ENCODE measurements around the gene DACH2. TPM values are rescaled to one million over a fixed set of nuclear protein-coding genes. Genes with fewer than 3 reads are reported as not detected.

The DACH2 gene
- total RNA-seq, 1 donor = under 0.01 TPM

GRCh38 chrX:86696951-86697350, 548.7 kb downstream of the DACH2 start:
- TF ChIP-seq, protein P1, sequence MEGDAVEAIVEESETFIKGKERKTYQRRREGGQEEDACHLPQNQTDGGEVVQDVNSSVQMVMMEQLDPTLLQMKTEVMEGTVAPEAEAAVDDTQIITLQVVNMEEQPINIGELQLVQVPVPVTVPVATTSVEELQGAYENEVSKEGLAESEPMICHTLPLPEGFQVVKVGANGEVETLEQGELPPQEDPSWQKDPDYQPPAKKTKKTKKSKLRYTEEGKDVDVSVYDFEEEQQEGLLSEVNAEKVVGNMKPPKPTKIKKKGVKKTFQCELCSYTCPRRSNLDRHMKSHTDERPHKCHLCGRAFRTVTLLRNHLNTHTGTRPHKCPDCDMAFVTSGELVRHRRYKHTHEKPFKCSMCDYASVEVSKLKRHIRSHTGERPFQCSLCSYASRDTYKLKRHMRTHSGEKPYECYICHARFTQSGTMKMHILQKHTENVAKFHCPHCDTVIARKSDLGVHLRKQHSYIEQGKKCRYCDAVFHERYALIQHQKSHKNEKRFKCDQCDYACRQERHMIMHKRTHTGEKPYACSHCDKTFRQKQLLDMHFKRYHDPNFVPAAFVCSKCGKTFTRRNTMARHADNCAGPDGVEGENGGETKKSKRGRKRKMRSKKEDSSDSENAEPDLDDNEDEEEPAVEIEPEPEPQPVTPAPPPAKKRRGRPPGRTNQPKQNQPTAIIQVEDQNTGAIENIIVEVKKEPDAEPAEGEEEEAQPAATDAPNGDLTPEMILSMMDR (IDR thresholded peaks at IDR 0.05; ENCODE audit: insufficient read depth, low read depth, low read length) = no peak
- no peak overlapping the region for H3K4me3 ChIP-seq (ENCODE audit: low read depth, low read length)
- no peak for DNase-seq (ENCODE audit: low read depth)

DNA sequence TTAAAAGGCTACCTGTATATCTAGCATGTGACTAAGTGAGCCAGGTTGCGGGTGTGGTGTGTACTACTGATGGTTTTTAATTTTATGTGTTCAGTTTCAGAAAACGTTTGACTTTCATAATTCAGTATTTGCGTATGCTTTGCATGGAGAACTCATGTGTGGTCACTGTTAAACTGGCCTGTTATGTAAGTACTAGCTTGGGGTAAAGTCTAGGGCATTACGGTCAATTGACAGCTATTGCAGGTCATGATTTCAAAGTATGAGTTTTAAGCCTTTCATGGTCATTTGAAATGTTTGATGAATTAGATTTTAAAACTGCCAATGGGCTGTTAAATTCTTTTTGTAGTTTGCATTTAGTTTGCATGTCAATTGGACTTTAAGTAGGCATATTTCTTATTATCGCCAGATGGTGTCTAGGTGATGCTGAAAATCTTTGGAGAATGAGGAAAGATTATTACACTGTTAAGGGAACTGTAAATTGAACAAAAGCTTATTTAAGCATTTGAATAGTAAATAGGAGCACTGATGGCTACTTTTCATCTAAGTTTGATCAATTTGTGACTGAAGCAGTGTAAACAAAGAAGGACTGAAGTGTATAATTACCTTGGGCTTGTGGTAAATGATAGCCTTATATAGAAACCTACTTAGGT, 563.4 kb downstream of the DACH2 start:
- TF ChIP-seq, protein P1 (IDR thresholded peaks at IDR 0.05; ENCODE audit: insufficient read depth, low read depth, low read length) = no peak
- H3K4me3 ChIP-seq (ENCODE audit: low read depth, low read length) = no peak overlapping the region
- DNase-seq (ENCODE audit: low read depth) = no peak

- TF ChIP-seq, protein P1 (IDR thresholded peaks at IDR 0.05; ENCODE audit: insufficient read depth, low read depth, low read length) = no peak
- no peak overlapping the region for H3K4me3 ChIP-seq (ENCODE audit: low read depth, low read length)
- no peak for DNase-seq (ENCODE audit: low read depth)
These were observed 566.2 kb downstream of the DACH2 start for GRCh38 chrX:86714441-86714840.

GRCh38 chrX:86724277-86724676, 576.0 kb downstream of the DACH2 start:
- DNase-seq (ENCODE audit: low read depth) = no peak
- H3K4me3 ChIP-seq (ENCODE audit: low read depth, low read length) = no peak overlapping the region
- TF ChIP-seq, protein P1 (IDR thresholded peaks at IDR 0.05; ENCODE audit: insufficient read depth, low read depth, low read length) = no peak

- H3K4me3 ChIP-seq (ENCODE audit: low read depth, low read length) = no peak overlapping the region
- TF ChIP-seq, protein P1 (IDR thresholded peaks at IDR 0.05; ENCODE audit: insufficient read depth, low read depth, low read length) = no peak
- DNase-seq (ENCODE audit: low read depth) = no peak
These were observed 598.8 kb downstream of the DACH2 start for GRCh38 chrX:86747091-86747490.

DNA sequence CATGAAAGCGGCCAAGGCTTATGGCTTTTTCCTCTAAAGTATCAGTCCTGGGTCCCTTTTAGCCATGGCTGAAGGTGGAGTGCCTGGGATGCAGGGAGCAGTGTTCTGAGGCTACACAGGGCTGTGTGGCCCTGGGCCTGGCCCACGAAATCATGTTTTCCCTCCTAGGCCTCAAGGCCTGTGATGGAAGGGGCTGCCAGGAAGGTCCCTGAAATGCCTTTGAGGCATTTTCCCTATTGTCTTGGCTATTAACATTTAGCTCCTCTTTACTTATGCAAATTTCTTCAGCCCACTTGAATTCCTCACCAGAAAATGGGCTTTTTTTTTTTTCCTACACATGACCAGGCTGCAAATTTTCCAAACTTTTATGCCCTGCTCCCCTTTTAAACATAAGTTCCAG, 657.0 kb downstream of the DACH2 start:
- no peak for DNase-seq (ENCODE audit: low read depth)
- H3K4me3 ChIP-seq (ENCODE audit: low read depth, low read length) = no peak overlapping the region
- TF ChIP-seq, protein P1 (IDR thresholded peaks at IDR 0.05; ENCODE audit: insufficient read depth, low read depth, low read length) = no peak

- TF ChIP-seq, protein P1 (IDR thresholded peaks at IDR 0.05; ENCODE audit: insufficient read depth, low read depth, low read length) = no peak
- H3K4me3 ChIP-seq (ENCODE audit: low read depth, low read length) = no peak overlapping the region
- no peak for DNase-seq (ENCODE audit: low read depth)
These were observed 658.5 kb downstream of the DACH2 start for GRCh38 chrX:86806786-86807185.
